GM23248 (cell line): ENCODE measurements around the gene TMEM156.

ENCODE experiments used
- EZH2 ChIP-seq: fragments of 200-600 bp; sonication (generic); IDR thresholded peaks from 2 replicates; pipeline ENCODE4 v1.6.1; 2018; ENCODE audit warnings: antibody characterized with exemption, mild to moderate bottlenecking; ENCODE audit not compliant: insufficient read depth, poor library complexity, severe bottlenecking
- EZH2phosphoT487 ChIP-seq: fragments of 200-600 bp; sonication (generic); IDR thresholded peaks from 2 replicates; pipeline ENCODE4 v1.6.1; 2018; ENCODE audit warnings: antibody characterized with exemption, moderate library complexity, mild to moderate bottlenecking, low read depth; ENCODE audit not compliant: insufficient read depth

DNA sequence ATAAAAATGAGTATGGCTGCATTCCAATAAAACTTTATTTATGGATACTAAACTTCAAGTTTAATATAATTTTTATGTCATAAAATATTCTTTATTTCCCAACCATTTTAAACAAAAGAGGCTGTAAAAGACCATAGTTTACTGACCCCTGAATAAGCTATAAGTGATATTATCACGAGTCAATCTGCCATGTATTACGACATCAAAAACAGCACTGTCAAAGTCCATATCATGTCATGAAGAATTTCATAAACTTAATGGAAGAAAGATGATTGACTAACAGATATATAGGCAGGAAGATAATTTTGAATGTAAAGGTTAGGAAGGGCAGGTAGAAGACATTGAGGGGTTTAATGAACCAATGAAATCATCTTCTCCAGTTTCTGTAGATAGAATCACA is 18.2 kb downstream of the TMEM156 start:
- no peak for TF ChIP-seq EZH2
- TF ChIP-seq EZH2phosphoT487, result no peak
